Measurements from ENCODE around the gene ZNF236. TPM values are rescaled to one million over a fixed set of nuclear protein-coding genes. Genes with fewer than 3 reads are reported as not detected.

ZNF236 gene
- total and polyA plus RNA-seq, 4 donors, result 0.83 to 8.2 (median 5.0) TPM

- H3K4me3 ChIP-seq (ENCODE audit: low read depth in 1 of 3, low read length in 3 of 3), result no peak overlapping the region
- peak overlapping the region; percentile 20 to 54 for H3K27ac ChIP-seq (ENCODE audit: low read depth in 1 of 2, low read length in 2 of 2)
- 41% methylated on average over 6 of the region's 6 CpGs for WGBS
- H3K9me3 ChIP-seq (ENCODE audit: control insufficient read depth in 4 of 4, low read length in 3 of 4), result no peaks in the 10 kb centered on the region
- H3K4me1 ChIP-seq (ENCODE audit: control insufficient read depth in 4 of 4, insufficient read depth in 4 of 4, low read length in 3 of 4), result peaks cover 5 to 27% (median 25%) of the 10 kb centered on the region in 4 donors
- no peaks in the 10 kb centered on the region for H3K36me3 ChIP-seq (ENCODE audit: control insufficient read depth in 4 of 4, insufficient read depth in 3 of 4, low read depth in 1 of 4, low read length in 3 of 4)
- TF ChIP-seq YY1 (IDR thresholded peaks at IDR 0.05) (peak; percentile 34), HNF4A (conservative IDR thresholded peaks at IDR 0.05) (peak; percentile 19 to 55), SP1 (IDR thresholded peaks at IDR 0.05) (peak; percentile 17), GABPA (IDR thresholded peaks at IDR 0.05 in 1 of 2, conservative IDR thresholded peaks at IDR 0.05 in 1 of 2) (no peak), FOXA1 (IDR thresholded peaks at IDR 0.05) (no peak), RAD21 (IDR thresholded peaks at IDR 0.05) (no peak), REST (IDR thresholded peaks at IDR 0.05) (peak; percentile 11), MAX (IDR thresholded peaks at IDR 0.05) (peak; percentile 13)
- H3K9ac ChIP-seq (ENCODE audit: low read depth in 1 of 2, low read length in 2 of 2), result peak overlapping the region in 1 of 2 donors; percentile 55
- no peak for DNase-seq (ENCODE audit: low spot score)
- no peaks in the 10 kb centered on the region for H3K27me3 ChIP-seq (ENCODE audit: control insufficient read depth in 4 of 4, insufficient read depth in 4 of 4, low read length in 3 of 4)
Observed at GRCh38 chr18:76842837-76843530, 20.6 kb downstream of the ZNF236 start.

DNA sequence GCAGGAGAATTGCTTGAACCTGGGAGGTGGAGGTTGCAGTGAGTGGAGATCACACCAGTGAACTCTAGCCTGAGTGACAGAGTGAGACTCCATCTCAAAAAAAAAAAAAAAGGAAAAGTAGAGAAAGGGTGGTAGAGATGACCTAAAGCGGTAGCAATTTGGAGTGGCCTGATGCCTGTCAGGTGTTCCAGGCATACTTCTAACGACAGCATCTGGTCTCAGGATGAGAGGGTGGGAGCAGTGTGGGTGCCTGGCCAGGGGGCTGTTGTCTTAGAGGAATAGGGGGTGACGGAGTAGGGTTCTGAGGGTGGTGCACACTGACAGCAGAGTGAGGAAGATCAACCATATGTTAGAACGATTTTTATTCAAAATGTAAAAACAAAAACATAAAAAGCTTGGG lies 21.8 kb downstream of the ZNF236 start:
- Histone ChIP-seq H3K4me1 (ENCODE audit: control insufficient read depth in 4 of 4, insufficient read depth in 4 of 4, low read length in 3 of 4) (peaks cover 5 to 27% (median 25%) of the 10 kb centered on the region in 4 donors), H3K27me3 (ENCODE audit: control insufficient read depth in 4 of 4, insufficient read depth in 4 of 4, low read length in 3 of 4) (no peaks in the 10 kb centered on the region), H3K27ac (ENCODE audit: low read depth in 1 of 2, low read length in 2 of 2) (no peak overlapping the region), H3K36me3 (ENCODE audit: control insufficient read depth in 4 of 4, insufficient read depth in 3 of 4, low read depth in 1 of 4, low read length in 3 of 4) (no peaks in the 10 kb centered on the region), H3K9ac (ENCODE audit: low read depth in 1 of 2, low read length in 2 of 2) (no peak overlapping the region), H3K4me3 (ENCODE audit: low read depth in 1 of 3, low read length in 3 of 3) (no peak overlapping the region), H3K9me3 (ENCODE audit: control insufficient read depth in 4 of 4, low read length in 3 of 4) (no peaks in the 10 kb centered on the region)
- no peak for DNase-seq (ENCODE audit: low spot score)
- 88% methylated on average over 4 of the region's 4 CpGs for WGBS
- TF ChIP-seq SP1 (IDR thresholded peaks at IDR 0.05) (no peak), FOXA2 (IDR thresholded peaks at IDR 0.05) (no peak), JUND (IDR thresholded peaks at IDR 0.05) (no peak), HNF4A (conservative IDR thresholded peaks at IDR 0.05) (no peak), REST (IDR thresholded peaks at IDR 0.05) (no peak), TAF1 (conservative IDR thresholded peaks at IDR 0.05) (no peak), NR2F2 (IDR thresholded peaks at IDR 0.05) (no peak), RAD21 (IDR thresholded peaks at IDR 0.05) (no peak), YY1 (IDR thresholded peaks at IDR 0.05) (no peak), MAX (IDR thresholded peaks at IDR 0.05) (no peak), ATF3 (IDR thresholded peaks at IDR 0.05) (no peak), GABPA (IDR thresholded peaks at IDR 0.05 in 1 of 2, conservative IDR thresholded peaks at IDR 0.05 in 1 of 2) (no peak), RXRA (IDR thresholded peaks at IDR 0.05) (no peak), HNF4G (IDR thresholded peaks at IDR 0.05) (no peak), EGR1 (IDR thresholded peaks at IDR 0.05; ENCODE audit: low read depth in 2 of 2) (no peak)
- TF ChIP-seq, protein P1, sequence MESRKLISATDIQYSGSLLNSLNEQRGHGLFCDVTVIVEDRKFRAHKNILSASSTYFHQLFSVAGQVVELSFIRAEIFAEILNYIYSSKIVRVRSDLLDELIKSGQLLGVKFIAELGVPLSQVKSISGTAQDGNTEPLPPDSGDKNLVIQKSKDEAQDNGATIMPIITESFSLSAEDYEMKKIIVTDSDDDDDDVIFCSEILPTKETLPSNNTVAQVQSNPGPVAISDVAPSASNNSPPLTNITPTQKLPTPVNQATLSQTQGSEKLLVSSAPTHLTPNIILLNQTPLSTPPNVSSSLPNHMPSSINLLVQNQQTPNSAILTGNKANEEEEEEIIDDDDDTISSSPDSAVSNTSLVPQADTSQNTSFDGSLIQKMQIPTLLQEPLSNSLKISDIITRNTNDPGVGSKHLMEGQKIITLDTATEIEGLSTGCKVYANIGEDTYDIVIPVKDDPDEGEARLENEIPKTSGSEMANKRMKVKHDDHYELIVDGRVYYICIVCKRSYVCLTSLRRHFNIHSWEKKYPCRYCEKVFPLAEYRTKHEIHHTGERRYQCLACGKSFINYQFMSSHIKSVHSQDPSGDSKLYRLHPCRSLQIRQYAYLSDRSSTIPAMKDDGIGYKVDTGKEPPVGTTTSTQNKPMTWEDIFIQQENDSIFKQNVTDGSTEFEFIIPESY (IDR thresholded peaks at IDR 0.05), result no peak
- TF ChIP-seq, protein P2, sequence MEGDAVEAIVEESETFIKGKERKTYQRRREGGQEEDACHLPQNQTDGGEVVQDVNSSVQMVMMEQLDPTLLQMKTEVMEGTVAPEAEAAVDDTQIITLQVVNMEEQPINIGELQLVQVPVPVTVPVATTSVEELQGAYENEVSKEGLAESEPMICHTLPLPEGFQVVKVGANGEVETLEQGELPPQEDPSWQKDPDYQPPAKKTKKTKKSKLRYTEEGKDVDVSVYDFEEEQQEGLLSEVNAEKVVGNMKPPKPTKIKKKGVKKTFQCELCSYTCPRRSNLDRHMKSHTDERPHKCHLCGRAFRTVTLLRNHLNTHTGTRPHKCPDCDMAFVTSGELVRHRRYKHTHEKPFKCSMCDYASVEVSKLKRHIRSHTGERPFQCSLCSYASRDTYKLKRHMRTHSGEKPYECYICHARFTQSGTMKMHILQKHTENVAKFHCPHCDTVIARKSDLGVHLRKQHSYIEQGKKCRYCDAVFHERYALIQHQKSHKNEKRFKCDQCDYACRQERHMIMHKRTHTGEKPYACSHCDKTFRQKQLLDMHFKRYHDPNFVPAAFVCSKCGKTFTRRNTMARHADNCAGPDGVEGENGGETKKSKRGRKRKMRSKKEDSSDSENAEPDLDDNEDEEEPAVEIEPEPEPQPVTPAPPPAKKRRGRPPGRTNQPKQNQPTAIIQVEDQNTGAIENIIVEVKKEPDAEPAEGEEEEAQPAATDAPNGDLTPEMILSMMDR (IDR thresholded peaks at IDR 0.05; ENCODE audit: low read depth, low read length, missing input control), result no peak

Data from liver (tissue), 9 donors.